ENCODE results near the gene CCNY. TPM values are rescaled to one million over a fixed set of nuclear protein-coding genes. Genes with fewer than 3 reads are reported as not detected.

Gene CCNY
- total and polyA plus RNA-seq, 2 of the 4 experiments (the other 2 are of a cell fraction): 38.0 to 131 TPM

DNA sequence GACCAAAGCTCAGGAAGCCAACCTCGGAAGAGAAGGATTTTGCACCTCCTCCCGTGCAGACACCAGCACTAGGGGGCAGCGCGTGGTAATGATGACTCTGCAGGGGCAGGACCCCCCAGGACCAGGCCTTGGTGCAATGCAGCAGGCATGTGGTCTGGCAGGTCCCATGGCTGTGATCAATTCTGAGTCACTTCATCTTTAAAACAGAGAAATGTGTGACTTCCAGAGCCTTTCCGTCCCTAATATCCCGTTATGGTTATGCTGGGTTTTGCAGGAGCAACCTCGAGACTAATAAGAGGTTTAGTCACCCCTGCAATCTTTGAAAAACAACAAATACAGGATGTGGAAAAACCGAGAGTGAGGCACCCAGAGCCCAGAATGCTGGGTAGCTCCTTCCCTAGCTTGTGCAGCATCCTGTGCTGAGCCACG, 238.6 kb downstream of the CCNY start:
- Histone ChIP-seq H2BK5ac (ENCODE audit: low read depth, low read length, poor library complexity, severe bottlenecking) (peak overlapping the region; percentile 95), H3K18ac (ENCODE audit: low read depth, low read length) (no peak overlapping the region), H3K79me1 (ENCODE audit: low read depth in 1 of 2, low read length in 2 of 2) (no peaks in the 10 kb centered on the region), H2AFZ (replicated peaks; ENCODE audit: low read length, poor library complexity) (peak overlapping the region; percentile 65), H3K9me3 (ENCODE audit: control insufficient read depth, insufficient read depth, low read length) (no peaks in the 10 kb centered on the region), H2BK20ac (ENCODE audit: low read depth, low read length) (peak overlapping the region; percentile 75; the same call in 1 of the 2 replicates), H3K4me3 (ENCODE audit: insufficient read depth, low read depth, low read length) (no peak overlapping the region), H2AK5ac (ENCODE audit: low read depth, low read length) (peak overlapping the region; percentile 89; the same call in 1 of the 2 replicates), H3K4me1 (ENCODE audit: control insufficient read depth, insufficient read depth, low read length) (peaks cover 11% of the 10 kb centered on the region), H3K36me3 (ENCODE audit: control insufficient read depth, insufficient read depth, low read length) (peaks cover 4% of the 10 kb centered on the region), H3K23ac (ENCODE audit: low read depth, low read length) (peak overlapping the region; percentile 32; the same call in 1 of the 2 replicates), H4K5ac (ENCODE audit: low read depth, low read length) (no peak overlapping the region), H4K20me1 (ENCODE audit: insufficient read depth, low read length) (peaks cover 10% of the 10 kb centered on the region; the same call in 1 of the 2 replicates), H4K91ac (ENCODE audit: insufficient read depth, low read depth, low read length) (peak overlapping the region; percentile 71; the same call in 1 of the 2 replicates), H3K27me3 (ENCODE audit: control insufficient read depth, insufficient read depth, low read length) (peaks cover 2% of the 10 kb centered on the region; the same call in 1 of the 2 replicates), H3K4me2 (ENCODE audit: low read depth, low read length) (no peak overlapping the region), H3K9ac (ENCODE audit: low read depth, low read length) (no peak overlapping the region), H2BK120ac (ENCODE audit: low read depth, low read length) (peak overlapping the region; percentile 76), H4K8ac (ENCODE audit: low read depth in 2 of 2, low read length in 2 of 2) (peak overlapping the region in 1 of 2 experiments; percentile 59; a peak in 2 of 4 replicates), H2AK9ac (replicated peaks; ENCODE audit: low read depth, low read length, poor library complexity) (peak overlapping the region; percentile 31), H3K14ac (replicated peaks; ENCODE audit: low read depth, low read length) (peak overlapping the region; percentile 8; the same call in 1 of the 2 replicates), H2BK15ac (ENCODE audit: low read depth, low read length) (0 out of 3 replicates have a peak overlapping the region, but pooled peaks have one; percentile 78), H3K4ac (ENCODE audit: low read depth, low read length) (peak overlapping the region; percentile 76), H3K9me1 (ENCODE audit: insufficient read depth, low read length) (peaks cover 15% of the 10 kb centered on the region), H3K56ac (ENCODE audit: extremely low read depth, insufficient read depth, low read length) (no peak overlapping the region), H3K27ac (ENCODE audit: insufficient read depth, low read length) (peak overlapping the region; percentile 15; the same call in 1 of the 2 replicates)
- dilution Hi-C loops (cut with HindIII; ENCODE audit: low sequenced_read_pairs, unreplicated experiment): no loop called here
- peak; percentile 89 for ATAC-seq (ENCODE audit: low read depth)
- BruUV-seq (replicated peaks): no TSS peak
- intact Hi-C loops (cut with micrococcal nuclease): no loop called here
- in situ Hi-C loops (cut with MboI; ENCODE audit: low sequenced_read_pairs): loop anchor here (25.0 kb wide), 1 partner anchor 463 kb away; no protein-coding TSS in a partner anchor
- ChIA-PET POLR2A (ENCODE audit: unreplicated experiment) (no interaction called here), CTCF (interaction anchor here (0.6 to 2.3 kb wide), 5 partner anchors 12 to 1214 kb away, joined by 3 to 9 read pairs (median 4); no protein-coding TSS in a partner anchor)
- DNase-seq: peak; percentile 98
- WGBS, 2 experiments (ENCODE audit: extremely low coverage in 2 of 2, insufficient read length in 1 of 2): 50% methylated on average over 1 of the region's 9 CpGs; no CpG with 5 or more reads in 1 of the 2 experiments
- peak; percentile 43 for TF ChIP-seq CTCF (conservative IDR thresholded peaks at IDR 0.05; ENCODE audit: low read depth, low read length)
- TF ChIP-seq RCOR1 (IDR thresholded peaks at IDR 0.05; ENCODE audit: insufficient replicate concordance, low read length): peak; percentile 53
- TF ChIP-seq CEBPB (IDR thresholded peaks at IDR 0.05; ENCODE audit: low read depth, low read length): peak; percentile 72
- TF ChIP-seq USF2 (IDR thresholded peaks at IDR 0.05; ENCODE audit: low read depth, low read length): peak; percentile 59; the same call in 1 of the 2 replicates
- no peak for TF ChIP-seq RFX5 (IDR thresholded peaks at IDR 0.05; ENCODE audit: low read depth, low read length)
- TF ChIP-seq MAFK (IDR thresholded peaks at IDR 0.05; ENCODE audit: low read depth, low read length): peak; percentile 74; the same call in 1 of the 2 replicates
- 0 out of 2 replicates have a peak, but pooled peaks have one; percentile 26 for TF ChIP-seq MXI1 (IDR thresholded peaks at IDR 0.05; ENCODE audit: borderline replicate concordance, low read depth, low read length)
- TF ChIP-seq MAZ (IDR thresholded peaks at IDR 0.05; ENCODE audit: borderline replicate concordance, low read depth, low read length): peak; percentile 65; the same call in 1 of the 2 replicates
- TF ChIP-seq NFE2L2 (IDR thresholded peaks at IDR 0.05; ENCODE audit: low read depth, low read length): peak; percentile 93
- TF ChIP-seq SMC3 (IDR thresholded peaks at IDR 0.05; ENCODE audit: low read depth, low read length): peak; percentile 36
- peak; percentile 76 for TF ChIP-seq FOS (IDR thresholded peaks at IDR 0.05; ENCODE audit: low read depth, low read length)
- no peak; the same call in 1 of the 2 replicates for TF ChIP-seq RAD21 (IDR thresholded peaks at IDR 0.05; ENCODE audit: low read length)
- TF ChIP-seq POLR2A (IDR thresholded peaks at IDR 0.05; ENCODE audit: low read depth, low read length): no peak; the same call in 1 of the 2 replicates
- no peak for TF ChIP-seq CHD1 (IDR thresholded peaks at IDR 0.05; ENCODE audit: low read depth, low read length)
